A549 (cell line): Measurements from ENCODE around the gene TAF8.

Experiments used
- BHLHE40 ChIP-seq: IDR thresholded peaks from 2 replicates; pipeline ENCODE4 v1.6.1; 2012; ENCODE audit warnings: low read depth, low read length, inconsistent platforms
- CHD2 ChIP-seq: fragments of 150-350 bp; IDR thresholded peaks from 2 replicates; pipeline ENCODE4 v1.6.1; 2014; ENCODE audit warnings: low read length; ENCODE audit not compliant: partially characterized antibody
- CTCF ChIP-seq: fragments of >200 bp; sonication (Bioruptor Twin); formaldehyde crosslinking; IDR thresholded peaks from 3 replicates; pipeline ENCODE4 v1.5.1; 2016
- POLR2AphosphoS2 ChIP-seq: conservative IDR thresholded peaks from 2 replicates; pipeline ENCODE4 v1.6.1; 2012; ENCODE audit warnings: low read length, improper control_type of control experiment, inconsistent platforms
- REST ChIP-seq: fragments of 200-600 bp; sonication (generic); IDR thresholded peaks from 2 replicates; pipeline ENCODE4 v1.6.1; 2016; ENCODE audit warnings: antibody characterized with exemption, mild to moderate bottlenecking, moderate library complexity
- ZFP36 ChIP-seq: fragments of 450-650 bp; IDR thresholded peaks from 2 replicates; pipeline ENCODE4 v1.6.1; 2014; ENCODE audit warnings: borderline replicate concordance; ENCODE audit not compliant: partially characterized antibody

- TF ChIP-seq CTCF (no peak), BHLHE40 (no peak), REST (no peak), POLR2AphosphoS2 (no peak), CHD2 (no peak), ZFP36 (no peak)
Measured at GRCh38 chr6:42117843-42118161, 67.5 kb downstream of the TAF8 start.
